Fibroblast of pulmonary artery (primary cell): ENCODE measurements around the gene ADAMTS2.

Experiments used
- DNase-seq: peaks from one replicate; pipeline ENCODE4 v3.0.0-alpha.2; 2010; ENCODE audit warnings: low read depth
- H3K4me3 ChIP-seq: replicated peaks from 2 replicates; pipeline ENCODE4 v1.5.1; 2011; ENCODE audit warnings: low read depth, mild to moderate bottlenecking, control low read depth, low read length, moderate library complexity
- TF ChIP-seq, protein P1 (sequence below): IDR thresholded peaks from 2 replicates; pipeline ENCODE4 v1.5.1; 2011; ENCODE audit warnings: mild to moderate bottlenecking, control low read depth, low read length, inconsistent platforms; ENCODE audit errors: missing control alignments

Gene ADAMTS2

DNA sequence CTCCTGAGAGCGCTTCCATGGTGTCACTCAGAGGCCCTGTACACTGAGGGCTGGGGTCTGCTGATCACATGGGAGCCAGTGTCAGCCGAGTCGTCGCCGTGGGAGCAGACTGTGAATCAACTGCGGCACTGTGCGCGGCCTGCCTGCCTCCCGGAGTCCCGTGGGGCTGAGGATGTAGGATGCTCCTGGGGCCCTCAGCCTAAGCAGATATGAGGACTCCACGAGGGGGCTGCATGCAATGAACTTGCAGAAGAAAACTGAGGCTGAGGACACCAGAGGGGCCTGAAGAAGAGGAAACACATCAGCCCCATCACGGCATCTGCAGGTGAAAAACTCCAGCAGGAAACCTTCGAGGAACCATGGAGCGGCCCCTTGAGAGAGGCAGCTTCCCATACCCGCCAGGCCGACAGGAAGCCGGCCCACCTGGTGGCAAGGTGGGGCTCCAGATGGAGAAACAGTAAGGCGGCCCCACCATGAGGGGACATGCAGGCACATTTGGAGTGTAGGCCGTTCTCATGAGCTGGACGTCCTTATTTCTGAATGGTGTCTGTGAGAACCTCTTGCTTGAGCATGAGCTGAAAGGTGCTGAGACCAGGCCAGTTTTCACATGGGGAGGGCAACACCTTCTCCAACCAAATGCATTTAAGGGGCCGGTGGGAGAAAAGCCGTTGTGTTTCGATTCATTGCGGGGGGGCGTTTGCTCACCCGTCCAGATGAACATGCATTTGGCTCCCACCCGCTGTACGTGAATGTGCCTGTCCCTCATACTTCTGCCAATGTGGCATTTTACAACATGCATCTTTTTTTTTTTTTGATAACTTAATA lies 35.2 kb upstream of the ADAMTS2 start:
- TF ChIP-seq, protein P1, sequence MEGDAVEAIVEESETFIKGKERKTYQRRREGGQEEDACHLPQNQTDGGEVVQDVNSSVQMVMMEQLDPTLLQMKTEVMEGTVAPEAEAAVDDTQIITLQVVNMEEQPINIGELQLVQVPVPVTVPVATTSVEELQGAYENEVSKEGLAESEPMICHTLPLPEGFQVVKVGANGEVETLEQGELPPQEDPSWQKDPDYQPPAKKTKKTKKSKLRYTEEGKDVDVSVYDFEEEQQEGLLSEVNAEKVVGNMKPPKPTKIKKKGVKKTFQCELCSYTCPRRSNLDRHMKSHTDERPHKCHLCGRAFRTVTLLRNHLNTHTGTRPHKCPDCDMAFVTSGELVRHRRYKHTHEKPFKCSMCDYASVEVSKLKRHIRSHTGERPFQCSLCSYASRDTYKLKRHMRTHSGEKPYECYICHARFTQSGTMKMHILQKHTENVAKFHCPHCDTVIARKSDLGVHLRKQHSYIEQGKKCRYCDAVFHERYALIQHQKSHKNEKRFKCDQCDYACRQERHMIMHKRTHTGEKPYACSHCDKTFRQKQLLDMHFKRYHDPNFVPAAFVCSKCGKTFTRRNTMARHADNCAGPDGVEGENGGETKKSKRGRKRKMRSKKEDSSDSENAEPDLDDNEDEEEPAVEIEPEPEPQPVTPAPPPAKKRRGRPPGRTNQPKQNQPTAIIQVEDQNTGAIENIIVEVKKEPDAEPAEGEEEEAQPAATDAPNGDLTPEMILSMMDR, result no peak
- no peak for DNase-seq
- H3K4me3 ChIP-seq, result no peak overlapping the region

DNA sequence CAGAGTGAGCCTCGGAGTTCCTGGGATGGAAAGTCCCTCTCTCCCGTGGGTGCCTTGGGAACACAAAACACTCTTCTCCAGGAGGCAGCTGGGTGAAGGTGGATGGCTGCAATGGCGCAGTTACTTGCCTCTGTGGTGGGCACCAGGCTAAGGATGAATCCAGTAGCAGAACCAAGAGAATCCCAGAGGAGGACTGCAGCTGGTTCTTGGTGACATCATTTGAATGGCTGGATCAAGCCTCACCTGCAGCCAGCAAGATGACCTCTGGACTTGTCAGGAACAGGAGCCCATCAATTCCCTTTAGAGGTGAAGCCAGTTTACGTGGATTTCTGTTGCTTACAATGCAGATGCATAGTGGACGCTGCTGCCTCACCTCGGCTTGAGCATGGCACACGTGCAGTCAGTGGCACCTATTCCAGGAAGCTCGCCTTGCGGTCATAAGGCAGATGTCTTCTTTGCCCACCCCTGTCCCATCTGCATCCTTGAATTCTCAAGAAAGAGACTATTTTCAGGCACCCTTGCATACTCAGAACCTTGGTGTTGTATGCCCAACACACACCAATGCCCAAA lies 34.1 kb upstream of the ADAMTS2 start:
- H3K4me3 ChIP-seq, result no peak overlapping the region
- TF ChIP-seq, protein P1, result no peak
- DNase-seq, result no peak

DNA sequence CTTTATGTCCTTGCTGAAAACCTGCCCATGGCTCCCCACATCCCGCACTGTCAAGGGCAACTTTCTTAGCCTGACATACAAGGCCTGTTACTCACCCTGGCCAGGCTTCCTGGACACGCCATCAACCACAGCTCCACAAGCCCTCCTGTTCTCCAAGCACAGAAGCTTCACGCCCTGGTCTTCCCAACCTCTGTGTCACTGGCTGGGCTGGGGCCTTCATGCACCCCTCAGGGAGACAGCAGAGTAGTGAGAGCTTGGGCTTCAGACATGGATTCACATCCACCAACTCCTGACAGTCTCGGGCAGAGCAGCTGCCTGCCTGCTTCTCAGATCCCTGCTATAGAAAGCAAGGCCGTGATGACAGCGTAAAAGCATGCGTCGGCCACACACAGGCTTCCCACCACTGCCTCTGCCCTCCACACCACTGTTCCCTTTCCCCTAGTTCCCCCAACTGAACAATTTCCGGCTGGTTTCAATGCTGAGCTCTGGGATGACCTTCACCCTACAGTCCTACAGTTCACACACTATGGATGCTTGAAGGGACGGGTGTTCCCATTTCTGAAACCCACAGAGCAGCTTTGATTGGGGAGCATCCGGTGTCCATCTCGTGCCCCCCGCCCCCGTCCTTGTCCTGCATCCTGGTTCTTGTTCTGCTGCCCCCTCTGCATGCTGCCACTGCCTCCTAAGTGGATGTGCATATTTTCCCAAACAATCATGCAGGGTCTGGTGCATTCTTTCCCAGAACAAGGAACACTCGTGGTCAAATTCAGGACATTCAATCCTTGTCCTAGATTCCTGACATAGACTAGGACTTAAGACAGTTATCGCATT lies 33.4 kb upstream of the ADAMTS2 start:
- TF ChIP-seq, protein P1, result no peak
- peak; percentile 66 for DNase-seq
- no peak overlapping the region for H3K4me3 ChIP-seq

DNA sequence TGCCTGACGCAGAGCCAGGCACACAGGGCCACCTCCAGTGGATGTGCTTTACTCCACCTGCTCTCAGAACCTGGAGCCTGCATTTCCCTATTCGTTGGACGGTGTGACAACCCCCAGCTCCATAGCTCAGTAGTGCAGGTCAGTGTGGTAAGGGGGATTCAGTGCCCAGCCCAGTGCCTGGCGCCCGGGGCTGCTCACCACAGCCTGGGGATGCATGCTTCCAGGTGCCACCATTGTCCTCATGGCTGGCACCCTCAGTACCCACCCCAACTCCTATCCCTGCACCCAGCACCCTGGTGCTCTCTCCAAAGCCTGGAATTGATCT lies 32.8 kb upstream of the ADAMTS2 start:
- TF ChIP-seq, protein P1, result no peak
- no peak for DNase-seq
- no peak overlapping the region for H3K4me3 ChIP-seq

DNA sequence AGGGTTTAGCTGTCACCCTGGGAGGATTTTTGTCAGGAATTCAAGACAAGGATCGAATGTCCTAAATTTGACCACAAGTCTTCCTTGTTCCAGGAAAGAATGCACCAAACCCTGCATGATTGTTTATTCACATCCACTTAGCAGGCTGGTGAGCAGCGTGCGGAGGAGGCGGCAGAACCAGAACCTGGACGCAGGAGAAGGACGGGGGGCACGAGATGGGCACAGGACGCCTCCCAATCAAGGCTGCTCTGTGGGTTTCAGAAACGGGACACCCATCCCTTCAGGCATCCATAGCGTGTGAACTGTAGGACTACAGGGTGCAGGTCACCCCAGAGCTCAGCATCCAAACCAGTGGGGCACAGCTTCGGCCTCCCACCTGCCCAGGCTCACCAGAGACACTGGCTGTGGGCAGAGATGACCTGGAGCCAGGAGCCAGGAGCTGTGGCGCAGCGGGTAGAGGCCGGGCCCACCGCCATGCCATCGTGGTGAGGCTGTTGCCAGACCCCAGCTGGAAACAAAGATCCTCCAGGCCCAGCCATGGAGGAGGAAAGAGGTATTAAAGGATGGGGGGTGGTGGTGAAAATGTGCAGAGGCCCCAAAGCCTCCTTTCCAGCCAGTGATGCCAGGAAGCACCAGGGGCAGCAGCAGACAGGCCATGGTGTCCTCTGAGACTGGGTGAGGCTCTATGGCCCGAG lies 32.3 kb upstream of the ADAMTS2 start:
- TF ChIP-seq, protein P1, result no peak
- no peak for DNase-seq
- no peak overlapping the region for H3K4me3 ChIP-seq

DNA sequence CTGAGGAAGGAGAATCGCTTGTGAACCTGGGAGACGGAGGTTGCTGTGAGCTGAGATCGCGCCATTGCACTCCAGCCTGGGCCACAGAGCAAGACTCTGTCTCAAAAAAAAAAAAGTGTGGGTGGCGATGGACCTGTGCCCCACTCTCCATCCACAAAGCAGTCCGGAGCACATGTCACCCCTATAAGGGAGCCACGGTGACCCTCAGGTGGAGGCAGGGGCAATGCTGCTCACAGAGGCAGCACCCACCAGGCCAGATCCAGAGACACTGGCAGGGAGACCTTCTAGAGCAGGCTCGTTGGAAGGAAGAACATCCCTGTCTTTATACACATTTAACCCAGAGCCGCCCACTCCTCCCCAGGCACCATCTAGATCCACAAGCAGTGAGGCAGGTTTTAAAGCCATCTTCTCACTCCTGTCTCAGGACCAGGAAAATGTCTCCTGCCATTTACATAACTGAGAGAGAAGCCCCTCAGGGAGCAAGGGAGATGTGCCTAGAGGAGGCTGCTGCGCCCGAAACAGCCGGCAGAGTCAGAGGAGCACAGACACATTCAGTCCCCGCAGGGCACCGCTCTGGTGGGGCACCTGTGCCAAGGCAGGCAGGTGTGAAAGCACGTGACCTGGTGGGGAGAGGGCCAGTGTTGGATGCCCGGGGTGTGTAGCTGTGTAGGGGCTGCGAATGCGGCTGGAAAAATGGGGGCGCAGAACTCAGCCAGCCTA lies 31.6 kb upstream of the ADAMTS2 start:
- no peak for DNase-seq
- TF ChIP-seq, protein P1, result no peak
- H3K4me3 ChIP-seq, result no peak overlapping the region
